Hypothalamus (tissue), 51 donors: Measurements from ENCODE around the gene CST9.
"Not testable (repeated sequence)": the region's sequence is repeated elsewhere in the genome, so short reads cannot be mapped to it uniquely, and the experiment has no call there.

Source experiments
- DNase-seq, 51 donors: peaks; one replicate each; lab custom pipeline; 2025; lab: John Stamatoyannopoulos, UW

The CST9 gene

DNA sequence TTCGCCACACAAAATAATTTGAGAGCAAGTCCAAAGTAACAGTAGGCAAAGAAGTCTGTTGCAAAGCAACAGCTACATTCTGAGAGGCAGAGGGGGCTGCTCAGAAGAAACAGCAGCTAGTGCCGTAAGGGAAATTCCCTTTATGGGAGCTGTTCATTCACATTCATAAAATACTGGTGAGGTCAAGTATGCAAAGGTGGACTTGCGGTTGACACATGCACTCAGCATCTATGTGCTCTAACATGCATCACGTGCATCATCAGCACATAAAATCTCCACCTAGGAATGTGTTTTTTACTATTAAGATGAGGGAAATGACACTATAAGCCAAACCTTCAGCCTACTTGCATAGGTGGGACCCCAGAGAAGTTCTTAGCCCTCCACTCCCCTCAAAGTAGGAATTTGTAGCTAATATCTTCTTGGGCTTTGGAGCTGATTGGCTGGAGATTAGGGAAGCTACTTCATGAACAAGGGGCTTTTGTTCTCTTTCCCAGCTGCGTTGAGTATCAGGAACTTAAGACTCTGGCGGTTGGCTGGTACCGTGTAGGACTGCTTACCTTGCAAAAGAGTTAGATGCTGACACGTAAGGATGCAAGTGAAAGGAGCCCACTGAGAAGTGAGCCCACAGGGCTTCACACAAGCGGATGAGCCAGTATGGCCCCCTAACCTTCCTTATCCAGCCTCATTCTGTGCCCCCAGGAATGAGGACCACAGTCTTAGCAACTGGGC is 19.7 kb upstream of the CST9 start:
- DNase-seq, result no peak

- DNase-seq, result no peak
Measured at GRCh38 chr20:23624324-23624691, 18.6 kb upstream of the CST9 start.

DNA sequence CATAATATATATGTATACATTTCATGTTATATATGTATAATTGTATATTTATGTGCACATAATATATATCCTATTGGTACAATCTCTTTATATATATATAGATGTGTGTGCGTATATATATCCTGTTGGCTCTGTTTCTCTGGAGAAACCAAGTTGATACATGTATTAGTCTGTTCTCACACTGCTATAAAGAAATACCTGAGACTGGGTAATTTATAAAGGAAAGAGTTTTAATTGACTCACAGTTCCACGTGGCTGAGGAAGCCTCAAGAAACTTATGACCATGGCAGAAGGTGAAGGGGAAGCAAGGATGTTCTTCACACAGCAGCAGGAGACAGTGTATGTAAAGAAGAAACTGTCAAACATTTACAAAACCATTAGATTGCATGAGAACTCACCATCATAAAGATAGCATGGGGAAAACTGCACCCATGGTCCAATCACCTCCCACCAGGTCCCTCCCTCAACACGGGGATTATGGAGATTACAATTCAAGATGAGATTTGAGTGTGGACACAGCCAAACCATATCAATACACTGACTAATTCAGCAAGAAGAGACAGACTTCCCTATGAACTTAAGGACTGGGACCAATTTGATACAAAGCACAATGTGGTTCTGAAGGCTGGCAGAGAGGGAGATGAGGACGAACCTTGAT is 18.1 kb upstream of the CST9 start:
- no peak for DNase-seq

DNA sequence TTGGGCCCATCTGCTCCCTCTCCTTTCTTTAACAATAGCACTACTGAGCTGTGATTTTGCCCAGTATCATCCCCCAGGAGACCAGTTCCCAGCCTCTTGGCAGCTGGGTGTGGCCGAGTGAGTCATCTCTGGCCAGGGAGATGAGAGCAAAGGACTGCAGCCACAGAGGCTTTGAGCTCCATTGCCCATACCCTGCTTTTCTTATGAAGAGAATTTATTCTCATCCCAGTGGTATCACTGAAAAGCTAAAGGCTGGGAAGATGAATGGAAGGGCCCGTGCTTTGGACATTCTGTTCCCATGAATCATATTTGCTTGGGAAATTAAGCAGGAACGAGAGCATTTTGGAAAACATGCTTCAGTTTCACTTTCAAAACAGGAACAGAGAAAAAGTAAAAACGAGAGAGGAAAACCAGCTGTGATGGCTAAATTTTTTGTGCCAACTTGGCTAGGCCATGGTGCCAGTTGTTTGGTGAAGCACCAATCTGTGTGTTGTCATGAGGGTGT is 17.2 kb upstream of the CST9 start:
- peak in 14 of 51 donors; percentile 19 to 78 (median 36) for DNase-seq

- DNase-seq, result not testable (repeated sequence)
Measured at GRCh38 chr20:23622401-23622800, 16.7 kb upstream of the CST9 start.

DNA sequence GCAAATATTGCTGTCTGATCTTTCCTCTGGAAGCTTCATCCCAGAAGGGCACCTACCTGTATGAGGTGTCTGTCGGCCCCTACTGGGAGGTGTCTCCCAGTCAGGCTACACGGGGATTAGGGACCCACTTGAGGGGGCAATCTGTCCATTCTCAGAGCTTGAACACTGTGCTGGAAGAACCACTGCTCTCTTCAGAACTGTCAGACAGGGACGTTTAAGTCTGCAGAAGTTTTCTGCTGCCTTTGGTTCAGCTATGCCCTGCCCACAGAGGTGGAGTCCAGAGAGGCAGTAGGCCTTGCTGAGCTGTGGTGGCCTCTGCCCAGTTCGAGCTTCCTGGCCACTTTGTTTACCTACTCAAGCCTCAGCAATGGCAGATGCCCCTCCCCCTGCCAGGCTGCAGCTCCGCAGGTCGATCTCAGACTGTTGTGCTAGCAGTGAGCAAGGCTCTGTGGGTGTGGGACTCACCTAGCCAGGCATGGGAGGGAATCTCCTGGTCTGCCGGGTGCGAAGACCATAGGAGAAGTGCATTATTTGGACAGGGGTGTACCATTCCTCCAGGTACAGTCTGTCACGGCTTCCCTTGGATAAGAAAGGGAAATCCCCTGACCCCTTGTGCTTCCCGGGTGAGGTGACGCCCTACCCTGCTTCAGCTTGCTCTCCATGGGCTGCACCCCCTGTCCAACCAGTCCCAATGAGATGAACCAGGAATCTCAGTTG is 15.1 kb upstream of the CST9 start:
- not testable (repeated sequence) for DNase-seq

- no peak for DNase-seq
Measured at GRCh38 chr20:23614163-23614562, 8.4 kb upstream of the CST9 start.

GRCh38 chr20:23613676-23614075 is 8.0 kb upstream of the CST9 start:
- DNase-seq, result peak in 8 of 51 donors; percentile 20 to 49 (median 29)

GRCh38 chr20:23612396-23612795 is 6.7 kb upstream of the CST9 start:
- peak in 5 of 51 donors; percentile 23 to 55 (median 32) for DNase-seq

GRCh38 chr20:23609486-23610109 is 3.9 kb upstream of the CST9 start:
- no peak for DNase-seq

DNA sequence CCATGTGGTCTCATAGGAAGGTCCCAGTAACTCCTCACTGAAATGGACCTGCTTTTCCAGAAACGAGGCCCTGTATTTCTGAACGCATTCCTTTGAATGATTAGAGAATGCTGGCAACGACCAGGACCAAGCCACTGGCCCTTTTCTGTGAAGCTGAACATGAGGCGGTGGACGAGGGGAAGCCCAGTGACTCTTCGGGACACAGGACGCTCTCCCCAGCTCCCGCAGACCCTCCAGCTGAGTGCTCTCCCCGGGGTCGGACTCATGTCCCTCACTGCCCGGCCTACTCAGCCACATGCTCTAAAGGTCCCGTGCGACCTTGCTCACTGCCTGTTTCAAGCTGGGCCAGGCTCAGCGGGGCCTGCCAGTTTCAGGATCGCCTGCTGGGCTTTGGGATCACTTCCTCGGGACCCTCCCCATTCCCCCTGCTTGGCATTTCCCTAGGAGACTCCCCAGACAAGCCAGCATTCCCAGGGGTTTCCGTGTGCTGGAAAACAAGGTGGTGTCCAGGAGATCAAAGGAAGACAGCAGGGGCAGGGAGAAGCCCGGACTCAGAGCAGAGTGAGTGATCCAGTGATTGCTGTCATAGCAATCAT is 2.6 kb upstream of the CST9 start:
- DNase-seq, result no peak

DNA sequence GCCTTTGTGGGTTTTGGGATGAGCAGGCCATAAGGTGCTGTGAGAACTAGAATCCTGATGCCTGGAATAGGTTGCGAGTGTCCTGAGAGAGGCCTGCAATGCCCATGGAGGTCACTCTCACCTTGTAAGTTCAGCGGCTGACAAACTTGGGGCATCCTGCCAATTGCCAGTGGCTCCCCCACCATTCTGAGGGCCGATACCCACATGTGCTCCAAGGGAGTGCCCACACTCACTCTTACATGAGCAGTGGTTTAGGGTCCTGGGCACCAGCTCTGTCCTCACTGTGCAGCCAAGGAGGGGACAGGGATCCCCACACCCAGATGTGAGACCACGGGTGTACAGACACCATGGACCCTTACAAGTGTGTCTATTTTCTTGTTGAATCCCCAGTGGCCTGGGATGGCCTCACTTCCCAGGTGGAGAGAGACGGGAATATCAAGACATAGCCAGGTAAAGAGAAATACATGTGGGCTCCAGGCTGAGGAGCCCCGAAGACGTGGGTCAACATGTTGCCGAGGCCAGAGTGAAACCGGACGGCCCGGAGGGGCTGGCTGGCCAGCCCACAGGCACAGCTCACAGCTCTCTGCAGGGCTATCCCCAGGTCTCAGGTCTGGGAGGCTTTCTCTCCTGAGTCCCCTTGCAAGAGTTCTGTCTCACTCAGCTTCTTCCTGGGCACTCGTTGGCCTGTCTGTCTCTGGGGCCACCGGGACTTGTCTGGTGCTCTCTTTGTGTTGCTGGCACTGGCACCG is 2.0 kb upstream of the CST9 start:
- no peak for DNase-seq

DNA sequence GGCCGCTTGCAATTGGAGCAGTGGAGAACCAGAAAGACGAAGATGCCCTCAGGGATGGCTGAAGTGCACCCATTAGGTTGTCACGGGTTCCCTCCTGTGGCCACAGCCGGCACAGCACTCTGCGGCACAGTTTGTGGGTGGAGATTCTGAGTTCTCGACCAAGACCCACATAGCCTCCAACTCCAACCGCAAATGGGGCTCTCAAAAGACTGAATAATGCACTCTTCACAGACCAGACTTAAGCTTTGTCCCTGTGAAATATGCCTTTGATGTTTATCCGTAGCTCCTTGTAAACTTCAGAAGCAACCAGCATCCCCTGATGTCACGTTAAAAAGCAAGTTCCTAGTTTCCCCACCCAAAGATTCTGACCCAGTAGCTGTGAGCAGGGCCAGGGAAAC is 934 bp upstream of the CST9 start:
- DNase-seq, result peak in 44 of 51 donors; percentile 8 to 74 (median 52)

DNA sequence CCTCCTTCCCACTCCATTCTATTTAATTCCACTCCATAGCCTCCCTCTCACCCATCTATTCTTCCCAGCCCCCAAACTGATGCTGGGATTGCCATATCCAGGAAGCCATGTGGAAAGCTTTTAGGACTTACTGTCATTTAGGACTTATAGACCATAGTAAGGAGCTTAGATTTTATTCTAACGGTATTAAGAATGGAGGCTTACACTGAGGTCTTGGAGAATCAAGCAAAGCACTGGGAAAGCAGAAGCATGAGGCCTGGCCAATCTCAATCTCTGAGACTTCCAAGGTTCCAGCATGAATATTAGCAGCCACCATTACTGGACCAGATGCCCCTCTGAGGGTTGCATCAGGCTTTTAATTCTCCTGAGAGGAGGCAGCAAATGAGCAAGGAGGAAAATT is 1.4 kb downstream of the CST9 start:
- no peak for DNase-seq

- DNase-seq, result no peak
Measured at GRCh38 chr20:23603321-23603720, 2.4 kb downstream of the CST9 start.

- DNase-seq, result no peak
Measured at GRCh38 chr20:23602699-23603098, 3.0 kb downstream of the CST9 start.

- no peak for DNase-seq
Measured at GRCh38 chr20:23602241-23602640, 3.5 kb downstream of the CST9 start.

DNA sequence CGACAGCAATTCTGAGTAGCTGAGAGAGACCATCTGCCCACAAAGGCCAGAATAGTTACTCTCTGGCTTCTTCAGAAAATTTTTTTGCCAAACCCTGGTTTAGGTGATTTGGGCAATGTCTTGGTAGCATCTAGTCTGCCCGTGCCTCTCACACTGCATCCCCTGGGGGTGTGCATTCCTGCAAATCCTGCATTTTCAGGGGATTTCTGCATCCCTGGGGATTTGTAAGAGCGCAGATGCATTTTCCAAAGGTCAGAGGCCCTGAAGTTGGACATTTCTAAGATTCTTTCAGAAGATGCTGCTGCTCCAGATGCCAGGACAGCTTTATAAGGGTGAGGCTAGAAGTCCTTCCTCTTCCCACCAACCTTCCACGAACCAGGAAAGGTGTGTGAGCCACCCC is 4.0 kb downstream of the CST9 start:
- DNase-seq, result no peak

- DNase-seq, result no peak
Measured at GRCh38 chr20:23598481-23598880, 7.2 kb downstream of the CST9 start.
